Activated naive CD4-positive, alpha-beta T cell treated with anti-CD3 and anti-CD28 coated beads, Interleukin-2, amount 10 ng/mL, durations not matched to agents 7 days and 5 days (primary cell): ENCODE measurements around the gene DOC2B.
"Not testable (repeated sequence)": the region's sequence is repeated elsewhere in the genome, so short reads cannot be mapped to it uniquely, and the experiment has no call there.

Source experiments
- CTCF ChIA-PET: fragments of 350-600 bp; sonication (Branson Sonifier 250); formaldehyde crosslinking; loops from one replicate; lab custom pipeline; 2021; ENCODE audit warnings: antibody characterized with exemption; lab: Charles Lee
- DNase-seq: peaks from one replicate; pipeline ENCODE4 v3.0.0-alpha.2; 2020
- H3K27ac Mint-ChIP-seq: one replicate; pipeline ENCODE4 v1.8.0; 2021; ENCODE audit warnings: mild to moderate bottlenecking, moderate library complexity, mixed read lengths
- H3K27me3 Mint-ChIP-seq: one replicate; pipeline ENCODE4 v1.8.0; 2021; ENCODE audit warnings: mild to moderate bottlenecking, mixed read lengths
- H3K36me3 Mint-ChIP-seq: one replicate; pipeline ENCODE4 v1.8.0; 2021; ENCODE audit warnings: mixed read lengths
- H3K4me1 Mint-ChIP-seq: one replicate; pipeline ENCODE4 v1.8.0; 2021; ENCODE audit warnings: mixed read lengths
- H3K4me3 Mint-ChIP-seq: one replicate; pipeline ENCODE4 v1.8.0; 2021; ENCODE audit warnings: mild to moderate bottlenecking, moderate library complexity, mixed read lengths
- H3K9me3 Mint-ChIP-seq: one replicate; pipeline ENCODE4 v1.8.0; 2021; ENCODE audit warnings: mixed read lengths

The DOC2B gene

GRCh38 chr17:202501-202951 is 21.1 kb upstream of the DOC2B start:
- peaks cover 38% of the 10 kb centered on the region for H3K27me3 Mint-ChIP-seq
- no peak overlapping the region for H3K27ac Mint-ChIP-seq
- H3K4me1 Mint-ChIP-seq, result no peaks in the 10 kb centered on the region
- H3K36me3 Mint-ChIP-seq, result no peaks in the 10 kb centered on the region
- DNase-seq, result no peak
- no peaks in the 10 kb centered on the region for H3K9me3 Mint-ChIP-seq
- CTCF ChIA-PET, result no interaction called here
- no peak overlapping the region for H3K4me3 Mint-ChIP-seq

GRCh38 chr17:201736-202135 is 20.3 kb upstream of the DOC2B start:
- H3K27ac Mint-ChIP-seq, H3K4me1 Mint-ChIP-seq, H3K36me3 Mint-ChIP-seq, DNase-seq, H3K4me3 Mint-ChIP-seq, CTCF ChIA-PET, H3K9me3 Mint-ChIP-seq: not testable (repeated sequence)
- H3K27me3 Mint-ChIP-seq, result peaks cover 30% of the 10 kb centered on the region

- H3K27ac Mint-ChIP-seq, H3K9me3 Mint-ChIP-seq, CTCF ChIA-PET, DNase-seq, H3K4me3 Mint-ChIP-seq, H3K4me1 Mint-ChIP-seq, H3K36me3 Mint-ChIP-seq: not testable (repeated sequence)
- peaks cover 29% of the 10 kb centered on the region for H3K27me3 Mint-ChIP-seq
Observed at GRCh38 chr17:201257-201656, 19.8 kb upstream of the DOC2B start.

- no peak overlapping the region for H3K4me3 Mint-ChIP-seq
- H3K4me1 Mint-ChIP-seq, result no peaks in the 10 kb centered on the region
- no peak overlapping the region for H3K27ac Mint-ChIP-seq
- peaks cover 29% of the 10 kb centered on the region for H3K27me3 Mint-ChIP-seq
- CTCF ChIA-PET, result no interaction called here
- H3K9me3 Mint-ChIP-seq, result no peaks in the 10 kb centered on the region
- no peak for DNase-seq
- no peaks in the 10 kb centered on the region for H3K36me3 Mint-ChIP-seq
Observed at GRCh38 chr17:200586-200985, 19.1 kb upstream of the DOC2B start.

GRCh38 chr17:199806-200545 is 18.5 kb upstream of the DOC2B start:
- peaks cover 26% of the 10 kb centered on the region for H3K27me3 Mint-ChIP-seq
- CTCF ChIA-PET, result interaction anchor here (0.6 kb wide), 1 partner anchor 50 kb away, joined by 3 read pairs; no protein-coding TSS in a partner anchor
- no peak overlapping the region for H3K4me3 Mint-ChIP-seq
- DNase-seq, result no peak
- H3K36me3 Mint-ChIP-seq, result no peaks in the 10 kb centered on the region
- H3K4me1 Mint-ChIP-seq, result no peaks in the 10 kb centered on the region
- H3K9me3 Mint-ChIP-seq, result no peaks in the 10 kb centered on the region
- no peak overlapping the region for H3K27ac Mint-ChIP-seq

GRCh38 chr17:199191-199604 is 17.7 kb upstream of the DOC2B start:
- CTCF ChIA-PET, result interaction anchor here (0.6 kb wide), 1 partner anchor 49 kb away, joined by 3 read pairs; no protein-coding TSS in a partner anchor
- H3K36me3 Mint-ChIP-seq, result no peaks in the 10 kb centered on the region
- peaks cover 21% of the 10 kb centered on the region for H3K27me3 Mint-ChIP-seq
- DNase-seq, result no peak
- no peak overlapping the region for H3K27ac Mint-ChIP-seq
- H3K4me1 Mint-ChIP-seq, result no peaks in the 10 kb centered on the region
- H3K9me3 Mint-ChIP-seq, result no peaks in the 10 kb centered on the region
- H3K4me3 Mint-ChIP-seq, result no peak overlapping the region

GRCh38 chr17:198225-198624 is 16.8 kb upstream of the DOC2B start:
- H3K4me3 Mint-ChIP-seq, H3K36me3 Mint-ChIP-seq, H3K4me1 Mint-ChIP-seq, DNase-seq, H3K9me3 Mint-ChIP-seq, CTCF ChIA-PET, H3K27ac Mint-ChIP-seq: not testable (repeated sequence)
- peaks cover 21% of the 10 kb centered on the region for H3K27me3 Mint-ChIP-seq

GRCh38 chr17:197352-197751 is 15.9 kb upstream of the DOC2B start:
- DNase-seq, result no peak
- CTCF ChIA-PET, result no interaction called here
- Mint-ChIP-seq H3K4me1 (no peaks in the 10 kb centered on the region), H3K9me3 (no peaks in the 10 kb centered on the region), H3K27me3 (peaks cover 21% of the 10 kb centered on the region), H3K27ac (no peak overlapping the region), H3K4me3 (no peak overlapping the region), H3K36me3 (no peaks in the 10 kb centered on the region)

GRCh38 chr17:194828-195602 is 13.6 kb upstream of the DOC2B start:
- Mint-ChIP-seq H3K27me3 (peaks cover 22% of the 10 kb centered on the region), H3K4me1 (no peaks in the 10 kb centered on the region), H3K36me3 (no peaks in the 10 kb centered on the region), H3K27ac (no peak overlapping the region), H3K4me3 (no peak overlapping the region), H3K9me3 (no peaks in the 10 kb centered on the region)
- no peak for DNase-seq
- CTCF ChIA-PET, result no interaction called here

GRCh38 chr17:193841-194806 is 12.7 kb upstream of the DOC2B start:
- no peaks in the 10 kb centered on the region for H3K4me1 Mint-ChIP-seq
- H3K4me3 Mint-ChIP-seq, result no peak overlapping the region
- H3K27ac Mint-ChIP-seq, result no peak overlapping the region
- H3K27me3 Mint-ChIP-seq, result peaks cover 16% of the 10 kb centered on the region
- no peaks in the 10 kb centered on the region for H3K9me3 Mint-ChIP-seq
- H3K36me3 Mint-ChIP-seq, result no peaks in the 10 kb centered on the region
- DNase-seq, result no peak
- CTCF ChIA-PET, result no interaction called here

- Mint-ChIP-seq H3K4me3 (no peak overlapping the region), H3K27ac (no peak overlapping the region), H3K27me3 (peaks cover 15% of the 10 kb centered on the region), H3K36me3 (no peaks in the 10 kb centered on the region), H3K4me1 (no peaks in the 10 kb centered on the region), H3K9me3 (no peaks in the 10 kb centered on the region)
- DNase-seq, result no peak
- CTCF ChIA-PET, result no interaction called here
Observed at GRCh38 chr17:193426-193810, 12.0 kb upstream of the DOC2B start.

GRCh38 chr17:192666-193425 is 11.4 kb upstream of the DOC2B start:
- H3K4me3 Mint-ChIP-seq, result no peak overlapping the region

GRCh38 chr17:189444-189843 is 8.0 kb upstream of the DOC2B start:
- no peaks in the 10 kb centered on the region for H3K36me3 Mint-ChIP-seq
- H3K9me3 Mint-ChIP-seq, result no peaks in the 10 kb centered on the region
- no peak overlapping the region for H3K27ac Mint-ChIP-seq
- H3K4me1 Mint-ChIP-seq, result peaks cover 4% of the 10 kb centered on the region
- peaks cover 23% of the 10 kb centered on the region for H3K27me3 Mint-ChIP-seq
- no peak for DNase-seq
- CTCF ChIA-PET, result no interaction called here
- no peak overlapping the region for H3K4me3 Mint-ChIP-seq

More at GRCh38 chr17:192666-193425, 11.4 kb upstream of the DOC2B start:
- no peak for DNase-seq
- Mint-ChIP-seq H3K9me3 (no peaks in the 10 kb centered on the region), H3K27me3 (peaks cover 13% of the 10 kb centered on the region), H3K36me3 (no peaks in the 10 kb centered on the region), H3K4me1 (no peaks in the 10 kb centered on the region), H3K27ac (no peak overlapping the region)
- CTCF ChIA-PET, result no interaction called here
